Tibial nerve (tissue), 4 donors: ENCODE results near the gene FAM181A. TPM values are rescaled to one million over a fixed set of nuclear protein-coding genes. Genes with fewer than 3 reads are reported as not detected.

ENCODE experiments used
- DNase-seq, 2 donors: peaks; one replicate each; pipeline ENCODE4 v3.0.0-alpha.2; 2019; ENCODE audit warnings: low spot score in 2 of 2
- H3K27ac ChIP-seq, 4 donors: fragments of 200-600 bp; sonication (generic) in 3 of 4; one replicate each; pipeline ENCODE4 v1.5.1; 2017 to 2019; ENCODE audit warnings: mild to moderate bottlenecking in 1 of 4
- H3K27me3 ChIP-seq, 2 donors: fragments of 200-600 bp; sonication (generic) in 1 of 2; one replicate each; pipeline versions ENCODE4 v1.5.1 to v1.6.0; 2017 to 2019
- H3K36me3 ChIP-seq, 3 donors: fragments of 200-600 bp; sonication (generic); one replicate each; pipeline ENCODE4 v1.5.1; 2018 to 2019
- H3K4me1 ChIP-seq, 4 donors: fragments of 200-600 bp; sonication (generic) in 3 of 4; one replicate each; pipeline ENCODE4 v1.5.1; 2017 to 2019
- H3K4me3 ChIP-seq, 4 donors: fragments of 200-600 bp; sonication (generic) in 3 of 4; one replicate each; pipeline ENCODE4 v1.5.1; 2017 to 2019; ENCODE audit warnings: mild to moderate bottlenecking in 1 of 4, moderate library complexity in 1 of 4
- H3K9me3 ChIP-seq, 4 donors: fragments of 200-600 bp; sonication (generic) in 3 of 4; one replicate each; pipeline ENCODE4 v1.5.1; 2017 to 2019
- EP300 ChIP-seq, 2 donors: sonication (generic); formaldehyde crosslinking; IDR thresholded peaks; one replicate each; pipeline ENCODE4 v1.6.1; 2017; ENCODE audit warnings: antibody characterized with exemption in 2 of 2, mild to moderate bottlenecking in 1 of 2
- POLR2A ChIP-seq, 2 donors: fragments of 450-650 bp; IDR thresholded peaks; one replicate each; pipeline ENCODE4 v1.6.1; 2017; ENCODE audit warnings: antibody characterized with exemption in 2 of 2, mild to moderate bottlenecking in 2 of 2, moderate library complexity in 2 of 2
- WGBS, 2 donors: methylation state at CpG; one replicate each; pipeline ENCODE4 v1.1.5; 2018; 5-methylcytosine and 5-hydroxymethylcytosine counted together
- total RNA-seq, 4 donors: library from RNA; depleted of rRNA; stranded (reverse); fragments of >200 nt; gene quantifications; one replicate each; pipeline ENCODE4 v1.1.0, GENCODE V29; 2016
- TF ChIP-seq, protein P1 (sequence below), 5 experiments: fragments of 200-600 bp in 3 of 5; fragments of 450-650 bp in 2 of 5; sonication (generic) in 3 of 5; IDR thresholded peaks; one replicate each; pipeline ENCODE4 v1.5.1; 2016 to 2019; ENCODE audit warnings: antibody characterized with exemption in 5 of 5, mild to moderate bottlenecking in 3 of 5, moderate library complexity in 2 of 5

The FAM181A gene
- total RNA-seq, 4 donors from 2014 or later = not detected

DNA sequence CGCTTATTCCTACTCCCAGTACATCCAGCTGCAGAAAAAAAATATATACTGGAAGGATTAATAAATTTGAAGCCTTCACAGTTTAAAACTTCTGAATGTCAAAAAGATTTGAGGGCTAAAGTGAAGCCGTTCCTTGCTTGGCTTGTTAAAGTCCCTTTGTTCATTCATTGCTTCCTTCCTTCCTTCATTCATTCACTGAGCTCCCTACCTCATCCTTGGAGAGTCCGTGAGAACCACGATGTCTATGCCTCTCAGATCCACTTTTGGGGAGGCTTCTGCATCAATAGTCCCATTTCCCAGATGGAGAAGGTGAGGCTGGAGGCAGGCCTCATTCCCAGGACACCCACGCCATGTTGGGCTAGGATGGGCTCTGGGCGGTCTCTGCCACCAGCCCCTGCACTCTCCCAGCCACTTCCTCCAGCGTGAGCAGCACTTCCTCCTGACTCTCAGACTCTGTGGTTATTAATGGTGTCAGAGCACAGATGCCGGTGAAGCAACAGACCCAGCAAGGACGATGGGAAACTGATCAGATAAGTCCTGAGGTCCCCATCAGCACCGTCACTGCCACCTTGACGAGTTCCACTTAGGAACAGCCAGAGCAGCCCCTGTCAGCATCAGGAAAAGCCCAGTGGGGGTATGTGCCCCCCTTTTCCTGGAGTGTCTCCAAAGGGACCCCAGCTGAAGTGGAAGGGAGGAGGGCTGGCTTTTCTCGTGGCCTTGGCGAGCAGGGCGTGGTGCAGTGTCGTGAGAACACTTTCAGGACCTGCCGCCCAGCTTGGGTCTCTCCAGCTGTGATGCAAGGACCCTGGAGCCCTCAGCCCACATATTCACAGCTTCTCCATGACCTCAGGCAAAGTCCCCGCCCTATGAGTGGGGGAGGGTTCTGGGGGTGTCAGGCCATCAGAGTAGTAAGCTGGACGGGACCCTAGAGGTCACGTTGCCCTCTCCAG lies 28.0 kb downstream of the FAM181A start:
- 60 to 69% methylated on average over 13 to 19 of the region's 19 CpGs for WGBS, 2 donors
- no peak for TF ChIP-seq POLR2A (IDR thresholded peaks at IDR 0.05)
- TF ChIP-seq, protein P1, sequence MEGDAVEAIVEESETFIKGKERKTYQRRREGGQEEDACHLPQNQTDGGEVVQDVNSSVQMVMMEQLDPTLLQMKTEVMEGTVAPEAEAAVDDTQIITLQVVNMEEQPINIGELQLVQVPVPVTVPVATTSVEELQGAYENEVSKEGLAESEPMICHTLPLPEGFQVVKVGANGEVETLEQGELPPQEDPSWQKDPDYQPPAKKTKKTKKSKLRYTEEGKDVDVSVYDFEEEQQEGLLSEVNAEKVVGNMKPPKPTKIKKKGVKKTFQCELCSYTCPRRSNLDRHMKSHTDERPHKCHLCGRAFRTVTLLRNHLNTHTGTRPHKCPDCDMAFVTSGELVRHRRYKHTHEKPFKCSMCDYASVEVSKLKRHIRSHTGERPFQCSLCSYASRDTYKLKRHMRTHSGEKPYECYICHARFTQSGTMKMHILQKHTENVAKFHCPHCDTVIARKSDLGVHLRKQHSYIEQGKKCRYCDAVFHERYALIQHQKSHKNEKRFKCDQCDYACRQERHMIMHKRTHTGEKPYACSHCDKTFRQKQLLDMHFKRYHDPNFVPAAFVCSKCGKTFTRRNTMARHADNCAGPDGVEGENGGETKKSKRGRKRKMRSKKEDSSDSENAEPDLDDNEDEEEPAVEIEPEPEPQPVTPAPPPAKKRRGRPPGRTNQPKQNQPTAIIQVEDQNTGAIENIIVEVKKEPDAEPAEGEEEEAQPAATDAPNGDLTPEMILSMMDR (IDR thresholded peaks at IDR 0.05) = no peak
- TF ChIP-seq EP300 (IDR thresholded peaks at IDR 0.05) = no peak
- DNase-seq = no peak
- Histone ChIP-seq H3K4me1 (peaks cover 0 to 25% (median 3%) of the 10 kb centered on the region in 4 donors), H3K27ac (peak overlapping the region in 1 of 4 donors; percentile 73), H3K9me3 (no peaks in the 10 kb centered on the region), H3K36me3 (no peaks in the 10 kb centered on the region), H3K4me3 (peak overlapping the region in 1 of 4 donors; percentile 15), H3K27me3 (no peaks in the 10 kb centered on the region)

DNA sequence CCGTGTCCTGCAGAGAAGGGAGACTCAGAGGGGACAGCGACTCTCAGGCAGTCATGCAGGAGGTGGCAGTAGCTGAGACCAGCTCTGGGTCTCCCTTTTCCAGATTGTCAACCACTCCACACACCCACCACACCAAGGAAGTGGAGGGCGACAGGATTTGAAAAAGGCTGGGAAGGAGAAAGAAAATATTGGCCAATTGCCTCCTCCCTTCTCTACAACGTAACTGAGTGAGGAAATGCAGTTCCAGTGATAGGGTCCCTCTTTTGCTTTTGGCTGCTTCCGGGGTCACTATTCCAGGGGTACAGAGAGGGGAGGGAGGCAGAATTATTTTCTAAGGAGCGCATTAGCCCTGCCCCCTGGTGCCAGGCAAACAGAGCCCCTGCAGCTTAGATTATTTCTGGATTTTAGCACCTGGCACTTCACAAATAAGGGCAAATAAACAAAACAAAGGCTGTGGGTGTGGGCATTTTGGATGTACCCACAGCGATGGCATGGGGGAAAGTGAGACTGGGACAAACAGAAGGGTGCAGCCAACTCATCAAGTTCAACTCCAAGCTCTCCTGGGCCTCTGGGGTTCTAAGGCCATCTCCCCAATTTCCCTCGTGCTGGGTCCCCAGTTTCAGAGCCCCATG lies 28.8 kb downstream of the FAM181A start:
- Histone ChIP-seq H3K27ac (peak overlapping the region in 1 of 4 donors; percentile 73), H3K36me3 (no peaks in the 10 kb centered on the region), H3K9me3 (no peaks in the 10 kb centered on the region), H3K27me3 (no peaks in the 10 kb centered on the region), H3K4me1 (peaks cover 0 to 29% (median 3%) of the 10 kb centered on the region in 4 donors), H3K4me3 (peak overlapping the region in 1 of 4 donors; percentile 15)
- TF ChIP-seq, protein P1 (IDR thresholded peaks at IDR 0.05) = no peak
- TF ChIP-seq POLR2A (IDR thresholded peaks at IDR 0.05) (no peak), EP300 (IDR thresholded peaks at IDR 0.05) (no peak)
- WGBS, 2 donors = 43 to 53% methylated on average over 8 of the region's 8 CpGs
- DNase-seq = no peak

DNA sequence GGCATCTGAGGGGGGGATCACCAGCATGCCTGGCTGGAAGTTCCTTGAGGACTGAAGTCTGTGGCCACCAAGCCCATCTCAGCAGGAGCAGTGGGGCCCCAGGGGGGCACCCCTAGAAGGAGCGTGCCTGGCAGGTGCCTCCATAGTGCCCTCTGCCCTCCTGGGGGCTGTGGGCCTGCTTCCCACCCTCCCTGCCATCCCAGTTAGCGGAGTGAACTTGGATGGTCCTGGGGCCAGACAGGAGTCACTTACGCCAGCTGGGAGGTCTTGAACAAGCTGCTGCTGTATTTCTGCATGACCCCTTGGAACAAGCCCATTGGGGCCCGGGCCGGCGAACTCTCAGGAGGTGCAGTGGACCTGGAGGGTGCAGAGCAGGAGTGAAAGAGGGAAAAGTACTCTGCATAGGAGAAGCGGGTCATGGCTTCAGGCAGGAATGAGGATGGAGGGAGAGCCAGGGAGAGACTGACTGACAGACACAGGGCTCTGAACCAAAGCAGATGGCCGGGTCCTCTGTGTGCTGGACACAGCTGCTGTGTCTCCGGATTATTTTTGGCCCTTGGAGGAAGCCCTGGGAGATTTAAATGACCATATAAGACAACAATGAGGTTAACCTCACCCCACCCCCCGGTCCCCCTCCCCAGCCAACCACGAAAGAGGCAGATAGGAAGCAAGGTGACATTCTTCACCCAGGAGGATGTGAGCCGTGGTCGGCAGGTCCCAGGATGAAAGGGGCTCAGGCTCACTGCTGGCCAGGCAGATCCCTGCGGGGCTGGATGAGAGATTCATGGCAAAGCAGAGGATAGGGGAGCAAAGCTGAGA lies 29.6 kb downstream of the FAM181A start:
- Histone ChIP-seq H3K27me3 (no peaks in the 10 kb centered on the region), H3K4me3 (no peak overlapping the region), H3K27ac (peak overlapping the region in 1 of 4 donors; percentile 73), H3K9me3 (no peaks in the 10 kb centered on the region), H3K36me3 (no peaks in the 10 kb centered on the region), H3K4me1 (peaks cover 0 to 29% (median 3%) of the 10 kb centered on the region in 4 donors)
- 44 to 64% methylated on average over 12 to 13 of the region's 14 CpGs for WGBS, 2 donors
- DNase-seq = no peak
- TF ChIP-seq POLR2A (IDR thresholded peaks at IDR 0.05) (no peak), EP300 (IDR thresholded peaks at IDR 0.05) (no peak)
- TF ChIP-seq, protein P1 (IDR thresholded peaks at IDR 0.05) = no peak

DNA sequence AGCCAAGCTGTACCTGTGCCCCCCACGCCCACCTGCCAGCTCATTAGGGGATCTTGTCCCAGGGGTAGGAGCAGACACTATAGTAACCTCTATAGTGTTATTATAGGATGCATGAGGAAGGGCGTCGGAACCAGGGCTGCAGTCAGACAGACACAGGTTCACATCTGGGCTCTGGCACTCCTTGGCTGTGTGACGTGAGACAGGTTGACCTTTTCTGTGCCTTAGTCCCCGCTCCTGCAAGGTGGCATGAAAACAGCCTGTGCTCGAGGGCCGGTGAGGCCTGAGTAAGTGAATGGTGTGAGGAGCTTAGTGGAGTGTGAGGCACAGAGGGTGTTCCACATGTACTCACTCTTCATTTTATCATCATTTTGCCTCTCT lies 30.2 kb downstream of the FAM181A start:
- H3K9me3 ChIP-seq = no peaks in the 10 kb centered on the region
- no peaks in the 10 kb centered on the region for H3K36me3 ChIP-seq
- no peak overlapping the region for H3K4me3 ChIP-seq
- TF ChIP-seq POLR2A (IDR thresholded peaks at IDR 0.05) (no peak), EP300 (IDR thresholded peaks at IDR 0.05) (no peak)
- TF ChIP-seq, protein P1 (IDR thresholded peaks at IDR 0.05) = no peak
- peaks cover 0 to 29% (median 3%) of the 10 kb centered on the region in 4 donors for H3K4me1 ChIP-seq
- DNase-seq = no peak
- no peak overlapping the region for H3K27ac ChIP-seq
- WGBS, 2 donors = 89 to 92% methylated on average over 7 of the region's 7 CpGs
- H3K27me3 ChIP-seq = no peaks in the 10 kb centered on the region
